WTC11 (cell line): ENCODE data around the gene RIPOR3. TPM values are rescaled to one million over a fixed set of nuclear protein-coding genes. Genes with fewer than 3 reads are reported as not detected.

Experiments used
- ATAC-seq: fragments of 200-7000 bp; cut with Tn5 transposase; 2 replicates; pipeline ENCODE4 v1.10.0; 2021; ENCODE audit warnings: mild to moderate bottlenecking, moderate library complexity
- CTCF ChIA-PET: fragments of 300-600 bp; sonication (Branson Sonifier 250); formaldehyde crosslinking; loops from one replicate; lab custom pipeline; 2021; ENCODE audit warnings: antibody characterized with exemption; lab: Charles Lee
- POLR2A ChIA-PET: fragments of 350-600 bp; sonication (Branson Sonifier 250); formaldehyde crosslinking; loops from one replicate; lab custom pipeline; 2021; ENCODE audit warnings: antibody characterized with exemption; lab: Charles Lee
- DNase-seq: peaks from one replicate; pipeline ENCODE4 v3.0.0; 2021; ENCODE audit warnings: low spot score
- H3K27ac Mint-ChIP-seq: 2 replicates; pipeline ENCODE4 v1.8.0; 2021; ENCODE audit warnings: mixed read lengths
- H3K27me3 Mint-ChIP-seq: 2 replicates; pipeline ENCODE4 v1.8.0; 2021; ENCODE audit warnings: low read depth, mild to moderate bottlenecking, moderate library complexity, mixed read lengths
- H3K36me3 Mint-ChIP-seq: 2 replicates; pipeline ENCODE4 v1.8.0; 2021; ENCODE audit warnings: mixed read lengths
- H3K4me1 Mint-ChIP-seq: 2 replicates; pipeline ENCODE4 v1.8.0; 2022; ENCODE audit warnings: mixed read lengths
- H3K4me3 Mint-ChIP-seq: 2 replicates; pipeline ENCODE4 v1.8.0; 2021; ENCODE audit warnings: mild to moderate bottlenecking, moderate library complexity, mixed read lengths
- H3K9me3 Mint-ChIP-seq: 2 replicates; pipeline ENCODE4 v1.8.0; 2021; ENCODE audit warnings: mixed read lengths
- ATF6 ChIP-seq: sonication (generic); formaldehyde crosslinking; IDR thresholded peaks from 2 replicates; pipeline ENCODE4 v1.8.1; 2023; ENCODE audit warnings: mild to moderate bottlenecking, missing genetic modification reagents
- CBFB ChIP-seq: sonication (generic); formaldehyde crosslinking; IDR thresholded peaks from 2 replicates; pipeline ENCODE4 v1.8.1; 2022; ENCODE audit warnings: mild to moderate bottlenecking, low read depth, missing genetic modification reagents
- CDX4 ChIP-seq: fragments of 250-450 bp; sonication (Bioruptor Pico); IDR thresholded peaks from 2 replicates; pipeline ENCODE4 v1.9.0; 2021; ENCODE audit warnings: moderate library complexity, mild to moderate bottlenecking, inconsistent platforms, borderline replicate concordance
- GTF2I ChIP-seq: fragments of 250-450 bp; sonication (Bioruptor Pico); conservative IDR thresholded peaks from 2 replicates; pipeline ENCODE4 v1.4.0; 2021; ENCODE audit warnings: mild to moderate bottlenecking
- IRF1 ChIP-seq: sonication (generic); formaldehyde crosslinking; IDR thresholded peaks from 2 replicates; pipeline ENCODE4 v1.8.0; 2023; ENCODE audit warnings: missing genetic modification reagents
- NFYB ChIP-seq: sonication (generic); formaldehyde crosslinking; conservative IDR thresholded peaks from 2 replicates; pipeline ENCODE4 v1.8.0; 2022; ENCODE audit warnings: low read depth, missing genetic modification reagents
- PRDM15 ChIP-seq: sonication (generic); formaldehyde crosslinking; IDR thresholded peaks from 2 replicates; pipeline ENCODE4 v1.8.0; 2022; ENCODE audit warnings: missing genetic modification reagents
- PREB ChIP-seq: sonication (generic); formaldehyde crosslinking; IDR thresholded peaks from 2 replicates; pipeline ENCODE4 v1.8.1; 2022; ENCODE audit warnings: mild to moderate bottlenecking, missing genetic modification reagents, moderate library complexity, borderline replicate concordance
- RELA ChIP-seq: sonication (generic); formaldehyde crosslinking; IDR thresholded peaks from 2 replicates; pipeline ENCODE4 v1.8.1; 2022; ENCODE audit warnings: missing genetic modification reagents, mild to moderate bottlenecking, borderline replicate concordance
- SMAD3 ChIP-seq: sonication (generic); formaldehyde crosslinking; IDR thresholded peaks from 2 replicates; pipeline ENCODE4 v1.8.0; 2022; ENCODE audit warnings: missing genetic modification reagents, mild to moderate bottlenecking, borderline replicate concordance
- SMAD4 ChIP-seq: sonication (generic); formaldehyde crosslinking; IDR thresholded peaks from 2 replicates; pipeline ENCODE4 v1.8.0; 2022; ENCODE audit warnings: mild to moderate bottlenecking, missing genetic modification reagents
- TEAD1 ChIP-seq: sonication (generic); formaldehyde crosslinking; IDR thresholded peaks from 2 replicates; pipeline ENCODE4 v1.8.0; 2022; ENCODE audit warnings: mild to moderate bottlenecking, missing genetic modification reagents
- ZNF219 ChIP-seq: sonication (generic); formaldehyde crosslinking; IDR thresholded peaks from 2 replicates; pipeline ENCODE4 v1.8.0; 2023; ENCODE audit warnings: missing genetic modification reagents, mild to moderate bottlenecking, borderline replicate concordance
- ZNF281 ChIP-seq: sonication (generic); formaldehyde crosslinking; IDR thresholded peaks from 2 replicates; pipeline ENCODE4 v1.8.0; 2023; ENCODE audit warnings: mild to moderate bottlenecking, missing genetic modification reagents
- ZNF396 ChIP-seq: fragments of 250-450 bp; sonication (Bioruptor Pico); IDR thresholded peaks from 2 replicates; pipeline ENCODE4 v1.8.0; 2021; ENCODE audit warnings: mild to moderate bottlenecking, moderate library complexity, borderline replicate concordance
- ZNF425 ChIP-seq: fragments of 250-450 bp; sonication (Bioruptor Pico); conservative IDR thresholded peaks from 2 replicates; pipeline ENCODE4 v1.9.0; 2021; ENCODE audit warnings: mild to moderate bottlenecking
- ZNF671 ChIP-seq: fragments of 250-450 bp; sonication (Bioruptor Pico); IDR thresholded peaks from 2 replicates; pipeline ENCODE4 v1.8.0; 2021; ENCODE audit warnings: mild to moderate bottlenecking
- total RNA-seq: library from RNA; stranded (reverse); gene quantifications from 3 replicates; pipeline ENCODE4 v1.2.3, GENCODE V29; 2021

The RIPOR3 gene
- total RNA-seq, 1 experiment from 2014 or later = 6.5 TPM

- TF ChIP-seq ZNF219 (CRISPR knock-in tag) (no peak), PREB (CRISPR knock-in tag) (no peak)
Measured at GRCh38 chr20:50578061-50578777, 113.1 kb downstream of the RIPOR3 start (continued).

- H3K9me3 Mint-ChIP-seq = no peaks in the 10 kb centered on the region
- H3K27ac Mint-ChIP-seq = no peak overlapping the region
- TF ChIP-seq GTF2I (CRISPR knock-in tag) (no peak), SMAD4 (no peak), CDX4 (CRISPR knock-in tag) (no peak), ZNF671 (CRISPR knock-in tag) (no peak), ZNF396 (CRISPR knock-in tag) (no peak), TEAD1 (CRISPR knock-in tag) (no peak), RELA (no peak), NFYB (CRISPR knock-in tag) (no peak), ZNF281 (CRISPR knock-in tag) (no peak), SMAD3 (CRISPR knock-in tag) (no peak), PRDM15 (CRISPR knock-in tag) (no peak), IRF1 (CRISPR knock-in tag) (no peak), CBFB (no peak), ATF6 (CRISPR knock-in tag) (no peak), ZNF425 (CRISPR knock-in tag) (no peak)
- no peak overlapping the region for H3K4me3 Mint-ChIP-seq
- ChIA-PET POLR2A (no interaction called here), CTCF (interaction anchor here (0.6 to 3.6 kb wide), 4 partner anchors 11 to 127 kb away, joined by 4 to 20 read pairs (median 6); no protein-coding TSS in a partner anchor)
- no peak for ATAC-seq
- H3K4me1 Mint-ChIP-seq = no peaks in the 10 kb centered on the region
- H3K36me3 Mint-ChIP-seq = peaks cover 35% of the 10 kb centered on the region
- H3K27me3 Mint-ChIP-seq = no peaks in the 10 kb centered on the region
- DNase-seq = no peak
Measured at GRCh38 chr20:50577175-50578018, 113.9 kb downstream of the RIPOR3 start.
